B cell (primary cell): Measurements from ENCODE around the gene PRR7. TPM values are rescaled to one million over a fixed set of nuclear protein-coding genes. Genes with fewer than 3 reads are reported as not detected.

Source experiments
- ATAC-seq: fragments of 200-7000 bp; cut with Tn5 transposase; one replicate; pipeline ENCODE4 v1.10.0; 2021; ENCODE audit warnings: low read depth, mild to moderate bottlenecking, moderate number of reproducible peaks, moderate library complexity
- CTCF ChIA-PET: fragments of 350-600 bp; sonication (Branson Sonifier 250); formaldehyde crosslinking; loops from one replicate; lab custom pipeline; 2021; ENCODE audit warnings: antibody characterized with exemption, inconsistent platforms; lab: Charles Lee
- POLR2A ChIA-PET: fragments of 350-600 bp; sonication (Branson Sonifier 250); formaldehyde crosslinking; loops from one replicate; lab custom pipeline; 2021; ENCODE audit warnings: antibody characterized with exemption; lab: Charles Lee
- DNase-seq: peaks from one replicate; pipeline ENCODE4 v3.0.0; 2013
- H2AFZ ChIP-seq: 2 replicates; pipeline ENCODE4 v1.6.1; 2012; ENCODE audit warnings: mild to moderate bottlenecking, low read depth, low read length; ENCODE audit not compliant: insufficient read depth, poor library complexity, severe bottlenecking
- H3K27ac ChIP-seq, 2 donors: 1 replicate in 1 of 2; 2 replicates in 1 of 2; pipeline ENCODE4 v1.5.1; 2012 to 2013; ENCODE audit warnings: low read length in 2 of 2, mild to moderate bottlenecking in 2 of 2, moderate library complexity in 1 of 2
- H3K27me3 ChIP-seq, 4 experiments: fragments of 200-600 bp in 1 of 4; sonication (generic) in 1 of 4; replicated peaks in 1 of 4; 1 replicate in 2 of 4; 2 replicates in 2 of 4; pipeline versions ENCODE4 v1.6.1 to v1.7.0; 2013 to 2016; ENCODE audit warnings: low read length in 3 of 4, mild to moderate bottlenecking in 2 of 4, mixed read lengths in 1 of 4, moderate library complexity in 1 of 4; ENCODE audit not compliant: insufficient read depth in 4 of 4, control insufficient read depth in 3 of 4; ENCODE audit errors: control extremely low read depth in 1 of 4
- H3K36me3 ChIP-seq, 2 experiments: replicated peaks in 1 of 2; 1 replicate in 1 of 2; 2 replicates in 1 of 2; pipeline versions ENCODE4 v1.6.1 to v1.7.1; 2013; ENCODE audit warnings: low read length in 1 of 2; ENCODE audit not compliant: insufficient read depth in 2 of 2, control insufficient read depth in 1 of 2; ENCODE audit errors: control extremely low read depth in 1 of 2, extremely low read depth in 1 of 2
- H3K4me1 ChIP-seq, 2 donors: fragments of 200-600 bp in 1 of 2; sonication (generic) in 1 of 2; 1 replicate in 1 of 2; 2 replicates in 1 of 2; pipeline versions ENCODE4 v1.5.1 to v1.6.1; 2013 to 2017; ENCODE audit warnings: low read length in 2 of 2; ENCODE audit not compliant: control insufficient read depth in 2 of 2, insufficient read depth in 2 of 2
- H3K4me2 ChIP-seq: replicated peaks from 2 replicates; pipeline ENCODE3; 2012; ENCODE audit warnings: mild to moderate bottlenecking, low read depth, low read length; ENCODE audit not compliant: poor library complexity, severe bottlenecking
- H3K4me3 ChIP-seq, 5 experiments: fragments of 200-600 bp in 1 of 5; sonication (generic) in 1 of 5; 1 replicate in 3 of 5; 2 replicates in 2 of 5; pipeline versions ENCODE4 v1.5.1 to v1.7.0; 2011 to 2016; ENCODE audit warnings: low read length in 4 of 5, mild to moderate bottlenecking in 4 of 5, low read depth in 2 of 5, control low read depth in 1 of 5, moderate library complexity in 1 of 5; ENCODE audit not compliant: insufficient read depth in 1 of 5; ENCODE audit errors: control extremely low read depth in 1 of 5, extremely low read depth in 1 of 5
- H3K79me2 ChIP-seq: fragments of 200-600 bp; sonication (generic); one replicate; pipeline ENCODE4 v1.6.0; 2016; ENCODE audit warnings: low read length; ENCODE audit not compliant: control insufficient read depth, insufficient read depth
- H3K9ac ChIP-seq: fragments of 200-600 bp; sonication (generic); 2 replicates; pipeline ENCODE4 v1.6.1; 2017; ENCODE audit warnings: mild to moderate bottlenecking, low read length, moderate library complexity
- H3K9me3 ChIP-seq, 3 donors: one replicate each; pipeline versions ENCODE4 v1.6.1 to v1.7.1; 2013; ENCODE audit warnings: low read length in 2 of 3; ENCODE audit not compliant: control insufficient read depth in 2 of 3, insufficient read depth in 1 of 3; ENCODE audit errors: control extremely low read depth in 1 of 3
- H4K20me1 ChIP-seq: 2 replicates; pipeline ENCODE4 v1.6.0; 2012; ENCODE audit warnings: mild to moderate bottlenecking, low read length; ENCODE audit not compliant: insufficient read depth, control insufficient read depth, poor library complexity, severe bottlenecking
- H3K27ac Mint-ChIP-seq: one replicate; pipeline ENCODE4 v1.8.0; 2021; ENCODE audit warnings: mixed read lengths
- H3K27me3 Mint-ChIP-seq: one replicate; pipeline ENCODE4 v1.8.0; 2021; ENCODE audit warnings: mixed read lengths
- H3K4me1 Mint-ChIP-seq: one replicate; pipeline ENCODE4 v1.8.0; 2021; ENCODE audit warnings: mixed read lengths
- H3K4me3 Mint-ChIP-seq: one replicate; pipeline ENCODE4 v1.8.0; 2021; ENCODE audit warnings: mixed read lengths
- H3K9me3 Mint-ChIP-seq: one replicate; pipeline ENCODE4 v1.8.0; 2022; ENCODE audit warnings: mixed read lengths; ENCODE audit not compliant: insufficient read depth
- CTCF ChIP-seq: fragments of 200-600 bp; IDR thresholded peaks from one replicate; pipeline ENCODE4 v1.8.0; 2022; ENCODE audit warnings: antibody characterized with exemption, mild to moderate bottlenecking
- EZH2 ChIP-seq: IDR thresholded peaks from 2 replicates; pipeline ENCODE4 v1.6.1; 2012; ENCODE audit warnings: borderline replicate concordance, low read depth, mild to moderate bottlenecking, moderate library complexity, low read length; ENCODE audit not compliant: insufficient read depth, poor library complexity, severe bottlenecking
- WGBS: methylation state at CpG from one replicate; pipeline ENCODE4 v1.1.5; 2013; ENCODE audit warnings: missing lambda C conversion rate; ENCODE audit not compliant: insufficient coverage; 5-methylcytosine and 5-hydroxymethylcytosine counted together
- intact Hi-C: fragments of 100-400 bp; cut with micrococcal nuclease; formaldehyde crosslinking; loops from one replicate; pipeline ENCODE4 v1.10.0; 2022
- polyA plus RNA-seq: library from polyadenylated mRNA; depleted of rRNA; stranded (reverse); fragments of >200 nt; gene quantifications from 2 replicates; pipeline ENCODE4 v1.2.3, GENCODE V29; 2012
- total RNA-seq, 2 donors: library from RNA; stranded (reverse); fragments of 120-200 nt in 1 of 2; gene quantifications; 1 replicate in 1 of 2; 2 replicates in 1 of 2; pipeline versions ENCODE4 v1.2.3 to v1.2.4, GENCODE V29; 2013 to 2022

PRR7 gene
- total and polyA plus RNA-seq, 2 donors (not counting 1 experiment from before 2014, with no cell fraction given): 4.8 to 84.4 TPM

- ATAC-seq: no peak
- Histone ChIP-seq H3K9me3 (no peaks in the 10 kb centered on the region), H3K9ac (no peak overlapping the region), H3K4me3 (no peak overlapping the region), H2AFZ (no peak overlapping the region), H3K4me2 (no peak overlapping the region), H3K79me2 (peaks cover 3% of the 10 kb centered on the region), H3K36me3 (peaks cover 0 to 8% of the 10 kb centered on the region in 2 experiments), H4K20me1 (no peaks in the 10 kb centered on the region), H3K27ac (no peak overlapping the region), H3K4me1 (no peaks in the 10 kb centered on the region), H3K27me3 (no peaks in the 10 kb centered on the region)
- TF ChIP-seq EZH2 (no peak), CTCF (no peak)
- WGBS: 87% methylated on average over 7 of the region's 15 CpGs
- ChIA-PET POLR2A (no interaction called here), CTCF (interaction anchor here (2.1 kb wide), 1 partner anchor 14 kb away, joined by 11 read pairs; no protein-coding TSS in a partner anchor)
- Mint-ChIP-seq H3K4me1 (peaks cover 2% of the 10 kb centered on the region), H3K27ac (no peak overlapping the region), H3K27me3 (no peaks in the 10 kb centered on the region), H3K4me3 (no peak overlapping the region), H3K9me3 (no peaks in the 10 kb centered on the region)
- intact Hi-C loops: no loop called here
- DNase-seq: no peak
These were observed 41.4 kb downstream of the PRR7 start for GRCh38 chr5:177487975-177488374.

- Histone ChIP-seq H3K36me3 (peaks cover 0 to 8% of the 10 kb centered on the region in 2 experiments), H3K9me3 (no peaks in the 10 kb centered on the region), H2AFZ (no peak overlapping the region), H3K9ac (no peak overlapping the region), H3K4me3 (no peak overlapping the region), H4K20me1 (no peaks in the 10 kb centered on the region), H3K79me2 (peaks cover 3% of the 10 kb centered on the region), H3K27me3 (no peaks in the 10 kb centered on the region), H3K27ac (no peak overlapping the region), H3K4me2 (no peak overlapping the region), H3K4me1 (peaks cover 6 to 9% of the 10 kb centered on the region in 2 donors)
- Mint-ChIP-seq H3K9me3 (no peaks in the 10 kb centered on the region), H3K27me3 (no peaks in the 10 kb centered on the region), H3K27ac (no peak overlapping the region), H3K4me1 (peaks cover 14% of the 10 kb centered on the region), H3K4me3 (no peak overlapping the region)
- TF ChIP-seq CTCF (no peak), EZH2 (no peak)
- 89% methylated on average over 21 of the region's 26 CpGs for whole genome bisulfite sequencing
- CTCF ChIA-PET: interaction anchor here (0.9 to 2.1 kb wide), 5 partner anchors 9 to 99 kb away, joined by 3 to 11 read pairs (median 5); no protein-coding TSS in a partner anchor
- ATAC-seq (no peak), DNase-seq (no peak)
- POLR2A ChIA-PET: interaction anchor here (0.6 kb wide), 1 partner anchor 107 kb away, joined by 3 read pairs; no protein-coding TSS in a partner anchor
- intact Hi-C loops: no loop called here
These were observed 42.6 kb downstream of the PRR7 start for GRCh38 chr5:177489119-177489716.
